Measurements from ENCODE around the gene CPN2.

- TF ChIP-seq CTCF (conservative IDR thresholded peaks at IDR 0.05; ENCODE audit: low read length) (no peak), EZH2phosphoT487 (IDR thresholded peaks at IDR 0.05; ENCODE audit: borderline replicate concordance) (no peak)
Observed at GRCh38 chr3:194306771-194307640, 44.1 kb downstream of the CPN2 start.
